HepG2 (cell line): ENCODE measurements around the gene SRSF1. TPM values are rescaled to one million over a fixed set of nuclear protein-coding genes. Genes with fewer than 3 reads are reported as not detected.

Source experiments
- CAMTA2 ChIP-seq: sonication (generic); formaldehyde crosslinking; IDR thresholded peaks from 2 replicates; pipeline ENCODE4 v1.4.0; 2020; ENCODE audit warnings: mild to moderate bottlenecking, missing genetic modification reagents, borderline replicate concordance
- KLF6 ChIP-seq: IDR thresholded peaks from 2 replicates; pipeline ENCODE4 v1.8.0; 2016; ENCODE audit warnings: missing biosample characterization, missing genetic modification reagents
- MLLT10 ChIP-seq: sonication (generic); formaldehyde crosslinking; IDR thresholded peaks from 2 replicates; pipeline ENCODE4 v1.4.0; 2020; ENCODE audit warnings: missing genetic modification reagents
- MXI1 ChIP-seq: IDR thresholded peaks from 3 replicates; pipeline ENCODE4 v1.6.1; 2012; ENCODE audit warnings: low read depth, low read length, inconsistent platforms, borderline replicate concordance
- PAWR ChIP-seq: sonication (generic); formaldehyde crosslinking; IDR thresholded peaks from 2 replicates; pipeline ENCODE4 v1.4.0; 2020; ENCODE audit warnings: missing genetic modification reagents, mild to moderate bottlenecking, borderline replicate concordance
- RARA ChIP-seq: IDR thresholded peaks from 2 replicates; pipeline ENCODE4 v1.6.1; 2016; ENCODE audit warnings: missing genetic modification reagents, missing compliant biosample characterization
- SNRNP70 ChIP-seq: fragments of 200-400 bp; formaldehyde crosslinking; IDR thresholded peaks from 2 replicates; pipeline ENCODE4 v1.6.1; 2017; ENCODE audit warnings: mild to moderate bottlenecking, low read depth, low read length, moderate library complexity
- SUZ12 ChIP-seq: fragments of 150-350 bp; IDR thresholded peaks from 2 replicates; pipeline ENCODE4 v1.6.1; 2014; ENCODE audit warnings: low read depth, low read length
- TEF ChIP-seq: sonication (generic); formaldehyde crosslinking; IDR thresholded peaks from 2 replicates; pipeline ENCODE4 v1.5.0; 2020; ENCODE audit warnings: missing genetic modification reagents
- ZBTB42 ChIP-seq: sonication (generic); formaldehyde crosslinking; IDR thresholded peaks from 2 replicates; pipeline ENCODE4 v1.5.0; 2020; ENCODE audit warnings: mild to moderate bottlenecking, missing genetic modification reagents
- ZIK1 ChIP-seq: sonication (generic); formaldehyde crosslinking; IDR thresholded peaks from 2 replicates; pipeline ENCODE4 v1.5.0; 2020; ENCODE audit warnings: mild to moderate bottlenecking, low read depth, missing genetic modification reagents, borderline replicate concordance
- ZNF205 ChIP-seq: IDR thresholded peaks from 2 replicates; pipeline ENCODE4 v1.6.1; 2018; ENCODE audit warnings: missing biosample characterization, missing genetic modification reagents
- ZNF281 ChIP-seq: sonication (generic); formaldehyde crosslinking; IDR thresholded peaks from 2 replicates; pipeline ENCODE4 v1.4.0; 2020; ENCODE audit warnings: missing genetic modification reagents, borderline replicate concordance
- ZNF367 ChIP-seq: sonication (generic); formaldehyde crosslinking; IDR thresholded peaks from 2 replicates; pipeline ENCODE4 v1.4.0; 2020; ENCODE audit warnings: missing genetic modification reagents, borderline replicate concordance
- ZNF510 ChIP-seq: sonication (generic); formaldehyde crosslinking; IDR thresholded peaks from 2 replicates; pipeline ENCODE4 v1.4.0; 2020; ENCODE audit warnings: low read depth, mild to moderate bottlenecking, missing genetic modification reagents
- ZNF562 ChIP-seq: sonication (generic); formaldehyde crosslinking; IDR thresholded peaks from 2 replicates; pipeline ENCODE4 v1.8.0; 2022; ENCODE audit warnings: missing genetic modification reagents, borderline replicate concordance
- ZNF616 ChIP-seq: sonication (generic); formaldehyde crosslinking; IDR thresholded peaks from 2 replicates; pipeline ENCODE4 v1.5.0; 2020; ENCODE audit warnings: low read depth, mild to moderate bottlenecking, missing genetic modification reagents
- ZNF772 ChIP-seq: sonication (generic); formaldehyde crosslinking; IDR thresholded peaks from 2 replicates; pipeline ENCODE4 v1.5.0; 2020; ENCODE audit warnings: mild to moderate bottlenecking, missing genetic modification reagents
- polyA plus RNA-seq, 8 experiments: library from polyadenylated mRNA; depleted of rRNA in 3 of 8; stranded (reverse) in 7 of 8; unstranded in 1 of 8; fragments of >200 nt; fragmentation: Illumina TruSeq in 4 of 8; extraction: Trizol in 4 of 8; gene quantifications; 2 replicates each; pipeline versions ENCODE4 v1.2.1 to v1.2.3, GENCODE V29; 2011 to 2016; ENCODE audit warnings: low read depth in 4 of 8, missing spikeins in 1 of 8, mixed read lengths in 1 of 8; ENCODE audit not compliant: insufficient read depth in 1 of 8
- total RNA-seq, 5 experiments: library from RNA; depleted of rRNA; stranded (reverse); fragments of >200 nt; fragmentation: Illumina TruSeq; extraction: Trizol; gene quantifications; 2 replicates each; pipeline ENCODE4 v1.2.3, GENCODE V29; 2016; ENCODE audit warnings: low read depth in 1 of 5
- TF ChIP-seq, protein P1 (sequence below): sonication (generic); formaldehyde crosslinking; IDR thresholded peaks from 2 replicates; pipeline ENCODE4 v1.5.0; 2020; ENCODE audit warnings: mild to moderate bottlenecking, missing genetic modification reagents
- TF ChIP-seq, protein P2 (sequence below): sonication (generic); formaldehyde crosslinking; IDR thresholded peaks from 2 replicates; pipeline ENCODE4 v1.8.0; 2022; ENCODE audit warnings: mild to moderate bottlenecking, missing genetic modification reagents, borderline replicate concordance
- TF ChIP-seq, protein P3 (sequence below): sonication (generic); formaldehyde crosslinking; IDR thresholded peaks from 2 replicates; pipeline ENCODE4 v1.9.0; 2022; ENCODE audit warnings: low read depth, missing genetic modification reagents

Gene SRSF1
- total and polyA plus RNA-seq, 2 of the 13 experiments (the other 11 are each of a cell fraction or from before 2014, with no cell fraction given): 142 to 445 TPM

DNA sequence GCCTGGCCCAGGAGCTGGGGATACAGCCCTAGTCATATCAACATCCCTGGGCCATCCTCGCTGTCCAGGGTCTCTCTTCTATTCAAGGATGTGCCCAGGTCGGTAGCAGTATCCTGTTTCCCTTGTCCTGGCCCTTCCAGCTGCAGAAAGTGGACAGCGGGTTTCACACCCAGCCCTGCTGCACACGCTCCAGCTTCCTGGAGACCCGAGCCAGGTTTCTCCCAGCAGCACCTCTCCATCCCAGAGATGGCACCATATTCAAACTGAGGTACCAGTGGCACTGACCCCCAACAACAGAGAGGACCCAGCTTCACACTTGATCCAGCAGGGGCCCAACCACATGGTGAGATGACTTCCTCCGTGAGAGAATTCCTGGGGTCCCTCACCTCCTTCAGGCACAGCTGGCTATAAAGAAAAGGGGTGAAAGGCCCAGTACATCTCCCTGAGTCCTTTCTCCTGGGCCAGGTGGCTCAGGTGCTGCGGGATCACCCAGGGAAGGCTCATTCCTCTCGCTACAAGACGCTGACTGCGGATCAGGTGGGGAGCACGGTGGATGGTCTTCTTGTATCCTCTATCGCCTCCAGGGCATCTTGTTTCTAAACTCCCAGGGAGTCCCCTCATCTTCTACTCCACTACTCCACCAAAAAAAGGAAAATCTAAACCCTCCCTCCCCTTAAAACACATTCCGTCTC, 53.2 kb downstream of the SRSF1 start (continued):
- TF ChIP-seq, protein P1, sequence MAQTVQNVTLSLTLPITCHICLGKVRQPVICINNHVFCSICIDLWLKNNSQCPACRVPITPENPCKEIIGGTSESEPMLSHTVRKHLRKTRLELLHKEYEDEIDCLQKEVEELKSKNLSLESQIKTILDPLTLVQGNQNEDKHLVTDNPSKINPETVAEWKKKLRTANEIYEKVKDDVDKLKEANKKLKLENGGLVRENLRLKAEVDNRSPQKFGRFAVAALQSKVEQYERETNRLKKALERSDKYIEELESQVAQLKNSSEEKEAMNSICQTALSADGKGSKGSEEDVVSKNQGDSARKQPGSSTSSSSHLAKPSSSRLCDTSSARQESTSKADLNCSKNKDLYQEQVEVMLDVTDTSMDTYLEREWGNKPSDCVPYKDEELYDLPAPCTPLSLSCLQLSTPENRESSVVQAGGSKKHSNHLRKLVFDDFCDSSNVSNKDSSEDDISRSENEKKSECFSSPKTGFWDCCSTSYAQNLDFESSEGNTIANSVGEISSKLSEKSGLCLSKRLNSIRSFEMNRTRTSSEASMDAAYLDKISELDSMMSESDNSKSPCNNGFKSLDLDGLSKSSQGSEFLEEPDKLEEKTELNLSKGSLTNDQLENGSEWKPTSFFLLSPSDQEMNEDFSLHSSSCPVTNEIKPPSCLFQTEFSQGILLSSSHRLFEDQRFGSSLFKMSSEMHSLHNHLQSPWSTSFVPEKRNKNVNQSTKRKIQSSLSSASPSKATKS (CRISPR knock-in tag): 0 out of 2 replicates have a peak, but pooled peaks have one; percentile 52
- no peak for TF ChIP-seq KLF6 (CRISPR knock-in tag)
- TF ChIP-seq ZNF616 (CRISPR knock-in tag): no peak
- TF ChIP-seq CAMTA2 (CRISPR knock-in tag): no peak
- no peak for TF ChIP-seq MLLT10 (CRISPR knock-in tag)
- TF ChIP-seq ZNF510 (CRISPR knock-in tag): no peak
- no peak for TF ChIP-seq ZNF281 (CRISPR knock-in tag)
- no peak for TF ChIP-seq ZNF367 (CRISPR knock-in tag)
- TF ChIP-seq, protein P2, sequence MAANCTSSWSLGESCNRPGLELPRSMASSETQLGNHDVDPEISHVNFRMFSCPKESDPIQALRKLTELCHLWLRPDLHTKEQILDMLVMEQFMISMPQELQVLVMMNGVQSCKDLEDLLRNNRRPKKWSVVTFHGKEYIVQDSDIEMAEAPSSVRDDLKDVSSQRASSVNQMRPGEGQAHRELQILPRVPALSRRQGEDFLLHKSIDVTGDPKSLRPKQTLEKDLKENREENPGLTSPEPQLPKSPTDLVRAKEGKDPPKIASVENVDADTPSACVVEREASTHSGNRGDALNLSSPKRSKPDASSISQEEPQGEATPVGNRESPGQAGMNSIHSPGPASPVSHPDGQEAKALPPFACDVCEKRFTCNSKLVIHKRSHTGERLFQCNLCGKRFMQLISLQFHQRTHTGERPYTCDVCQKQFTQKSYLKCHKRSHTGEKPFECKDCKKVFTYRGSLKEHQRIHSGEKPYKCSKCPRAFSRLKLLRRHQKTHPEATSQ (CRISPR knock-in tag): 0 out of 2 replicates have a peak, but pooled peaks have one; percentile 51
- TF ChIP-seq PAWR (CRISPR knock-in tag): no peak
- TF ChIP-seq RARA: no peak
- TF ChIP-seq ZNF205 (CRISPR knock-in tag): no peak
- no peak for TF ChIP-seq SNRNP70
- TF ChIP-seq ZBTB42 (CRISPR knock-in tag): 0 out of 2 replicates have a peak, but pooled peaks have one; percentile 55
- TF ChIP-seq, protein P3, sequence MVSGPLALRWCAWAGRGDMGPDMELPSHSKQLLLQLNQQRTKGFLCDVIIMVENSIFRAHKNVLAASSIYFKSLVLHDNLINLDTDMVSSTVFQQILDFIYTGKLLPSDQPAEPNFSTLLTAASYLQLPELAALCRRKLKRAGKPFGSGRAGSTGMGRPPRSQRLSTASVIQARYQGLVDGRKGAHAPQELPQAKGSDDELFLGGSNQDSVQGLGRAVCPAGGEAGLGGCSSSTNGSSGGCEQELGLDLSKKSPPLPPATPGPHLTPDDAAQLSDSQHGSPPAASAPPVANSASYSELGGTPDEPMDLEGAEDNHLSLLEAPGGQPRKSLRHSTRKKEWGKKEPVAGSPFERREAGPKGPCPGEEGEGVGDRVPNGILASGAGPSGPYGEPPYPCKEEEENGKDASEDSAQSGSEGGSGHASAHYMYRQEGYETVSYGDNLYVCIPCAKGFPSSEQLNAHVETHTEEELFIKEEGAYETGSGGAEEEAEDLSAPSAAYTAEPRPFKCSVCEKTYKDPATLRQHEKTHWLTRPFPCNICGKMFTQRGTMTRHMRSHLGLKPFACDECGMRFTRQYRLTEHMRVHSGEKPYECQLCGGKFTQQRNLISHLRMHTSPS (CRISPR knock-in tag): no peak
- TF ChIP-seq ZNF562 (CRISPR knock-in tag): no peak
- TF ChIP-seq MXI1: no peak
- TF ChIP-seq TEF (CRISPR knock-in tag): no peak
- no peak for TF ChIP-seq ZNF772 (CRISPR knock-in tag)
- no peak for TF ChIP-seq SUZ12
- no peak for TF ChIP-seq ZIK1 (CRISPR knock-in tag)
